GM23338 (cell line): ENCODE measurements around the gene ANGPTL2. TPM values are rescaled to one million over a fixed set of nuclear protein-coding genes. Genes with fewer than 3 reads are reported as not detected.

Source experiments
- ATAC-seq: fragments of 200-7000 bp; cut with Tn5 transposase; 3 replicates; pipeline ENCODE4 v1.9.1; 2020
- DNase-seq: peaks from one replicate; pipeline ENCODE4 v3.0.0-alpha.2; 2015; ENCODE audit warnings: low spot score
- H2AFZ ChIP-seq: fragments of 200-600 bp; sonication (generic); 2 replicates; pipeline ENCODE4 v1.8.0; 2016; ENCODE audit warnings: antibody characterized with exemption, mild to moderate bottlenecking, moderate library complexity
- H3F3A ChIP-seq: fragments of 200-600 bp; sonication (generic); replicated peaks from 2 replicates; pipeline ENCODE4 v1.8.0; 2017; ENCODE audit warnings: antibody characterized with exemption, mixed run types, low read depth
- H3K27ac ChIP-seq: fragments of 200-600 bp; sonication (generic); 2 replicates; pipeline ENCODE4 v1.6.1; 2016; ENCODE audit warnings: low read depth
- H3K27me3 ChIP-seq: fragments of 200-600 bp; sonication (generic); 2 replicates; pipeline ENCODE4 v1.8.0; 2016; ENCODE audit warnings: mild to moderate bottlenecking, mixed run types, moderate library complexity; ENCODE audit not compliant: insufficient read depth
- H3K36me3 ChIP-seq: fragments of 200-600 bp; sonication (generic); 2 replicates; pipeline ENCODE4 v1.8.0; 2016; ENCODE audit warnings: mild to moderate bottlenecking; ENCODE audit not compliant: insufficient read depth
- H3K4me1 ChIP-seq: fragments of 200-600 bp; sonication (generic); 2 replicates; pipeline ENCODE4 v1.8.0; 2016; ENCODE audit warnings: mild to moderate bottlenecking, moderate library complexity; ENCODE audit not compliant: insufficient read depth
- H3K4me2 ChIP-seq: fragments of 200-600 bp; sonication (generic); 2 replicates; pipeline ENCODE4 v1.7.1; 2017; ENCODE audit warnings: mixed run types
- H3K4me3 ChIP-seq: fragments of 200-600 bp; sonication (generic); 2 replicates; pipeline ENCODE4 v1.6.1; 2016; ENCODE audit warnings: mixed run types
- H3K79me2 ChIP-seq: fragments of 200-600 bp; sonication (generic); replicated peaks from 2 replicates; pipeline ENCODE4 v1.8.0; 2017; ENCODE audit warnings: mild to moderate bottlenecking; ENCODE audit not compliant: insufficient read depth
- H3K9me2 ChIP-seq: fragments of 200-600 bp; sonication (generic); 2 replicates; pipeline ENCODE4 v1.8.0; 2017; ENCODE audit not compliant: insufficient read depth
- H4K20me1 ChIP-seq: fragments of 200-600 bp; sonication (generic); replicated peaks from 2 replicates; pipeline ENCODE4 v1.8.0; 2017; ENCODE audit warnings: mild to moderate bottlenecking; ENCODE audit not compliant: insufficient read depth
- H3K27ac Mint-ChIP-seq: 2 replicates; pipeline ENCODE4 v1.8.0; 2020; ENCODE audit warnings: inconsistent platforms, mild to moderate bottlenecking, moderate library complexity, mixed read lengths
- H3K27me3 Mint-ChIP-seq: 3 replicates; pipeline ENCODE4 v1.8.0; 2022; ENCODE audit warnings: low read depth, mild to moderate bottlenecking, moderate library complexity, mixed read lengths, inconsistent platforms; ENCODE audit not compliant: insufficient read depth, poor library complexity
- H3K36me3 Mint-ChIP-seq: 3 replicates; pipeline ENCODE4 v1.8.0; 2021; ENCODE audit warnings: low read depth, mild to moderate bottlenecking, inconsistent platforms, moderate library complexity, mixed read lengths
- H3K4me1 Mint-ChIP-seq: 3 replicates; pipeline ENCODE4 v1.8.0; 2020; ENCODE audit warnings: mild to moderate bottlenecking, inconsistent platforms, mixed read lengths
- H3K4me3 Mint-ChIP-seq: 3 replicates; pipeline ENCODE4 v1.8.0; 2021; ENCODE audit warnings: moderate library complexity, mild to moderate bottlenecking, inconsistent platforms, mixed read lengths
- H3K9me3 Mint-ChIP-seq: 3 replicates; pipeline ENCODE4 v1.8.0; 2020; ENCODE audit warnings: moderate library complexity, mild to moderate bottlenecking, inconsistent platforms, mixed read lengths
- CREB1 ChIP-seq: fragments of 250-450 bp; sonication (Bioruptor Pico); IDR thresholded peaks from 2 replicates; pipeline ENCODE4 v1.5.0; 2020; ENCODE audit warnings: low read depth, mild to moderate bottlenecking, moderate library complexity
- EZH2 ChIP-seq: fragments of 200-600 bp; sonication (generic); IDR thresholded peaks from one replicate; pipeline ENCODE4 v1.8.0; 2017; ENCODE audit warnings: antibody characterized with exemption, mild to moderate bottlenecking, low read depth; ENCODE audit not compliant: unreplicated experiment
- JUNB ChIP-seq: IDR thresholded peaks from one replicate; pipeline ENCODE4 v1.6.1; 2016; ENCODE audit warnings: antibody characterized with exemption; ENCODE audit not compliant: unreplicated experiment
- NANOG ChIP-seq: IDR thresholded peaks from 2 replicates; pipeline ENCODE4 v1.6.1; 2016; ENCODE audit warnings: antibody characterized with exemption, borderline replicate concordance
- POLR2AphosphoS5 ChIP-seq: IDR thresholded peaks from 2 replicates; pipeline ENCODE4 v1.6.1; 2016; ENCODE audit warnings: antibody characterized with exemption, low read depth
- STAT1 ChIP-seq: IDR thresholded peaks from one replicate; pipeline ENCODE4 v1.6.1; 2016; ENCODE audit warnings: antibody characterized with exemption; ENCODE audit not compliant: unreplicated experiment
- ZNF331 ChIP-seq: fragments of 250-450 bp; sonication (Bioruptor Pico); IDR thresholded peaks from 2 replicates; pipeline ENCODE4 v1.5.0; 2020; ENCODE audit warnings: low read depth, mild to moderate bottlenecking, moderate library complexity
- polyA plus RNA-seq: library from polyadenylated mRNA; unstranded; fragments of >200 nt; fragmentation: Nextera tagmentation; extraction: Ambion mirVana; gene quantifications from 2 replicates; pipeline ENCODE4 v1.2.1, GENCODE V29; 2016
- total RNA-seq: library from RNA; depleted of rRNA; stranded (reverse); fragments of >200 nt; shearing (Covaris generic); gene quantifications from 2 replicates; pipeline ENCODE4 v1.2.3, GENCODE V29; 2014
- TF ChIP-seq, protein P1 (sequence below): IDR thresholded peaks from 2 replicates; pipeline ENCODE4 v1.6.1; 2016; ENCODE audit warnings: antibody characterized with exemption
- TF ChIP-seq, protein P2 (sequence below), 2 experiments: fragments of 200-600 bp in 1 of 2; sonication (generic) in 1 of 2; conservative IDR thresholded peaks; 2 replicates each; pipeline versions ENCODE4 v1.5.1 to v1.6.1; 2016 to 2017; ENCODE audit warnings: antibody characterized with exemption in 2 of 2, low read depth in 2 of 2, mild to moderate bottlenecking in 2 of 2, moderate library complexity in 1 of 2

The ANGPTL2 gene
- total and polyA plus RNA-seq, 2 experiments from 2014 or later, result 2.9 to 5.2 TPM

DNA sequence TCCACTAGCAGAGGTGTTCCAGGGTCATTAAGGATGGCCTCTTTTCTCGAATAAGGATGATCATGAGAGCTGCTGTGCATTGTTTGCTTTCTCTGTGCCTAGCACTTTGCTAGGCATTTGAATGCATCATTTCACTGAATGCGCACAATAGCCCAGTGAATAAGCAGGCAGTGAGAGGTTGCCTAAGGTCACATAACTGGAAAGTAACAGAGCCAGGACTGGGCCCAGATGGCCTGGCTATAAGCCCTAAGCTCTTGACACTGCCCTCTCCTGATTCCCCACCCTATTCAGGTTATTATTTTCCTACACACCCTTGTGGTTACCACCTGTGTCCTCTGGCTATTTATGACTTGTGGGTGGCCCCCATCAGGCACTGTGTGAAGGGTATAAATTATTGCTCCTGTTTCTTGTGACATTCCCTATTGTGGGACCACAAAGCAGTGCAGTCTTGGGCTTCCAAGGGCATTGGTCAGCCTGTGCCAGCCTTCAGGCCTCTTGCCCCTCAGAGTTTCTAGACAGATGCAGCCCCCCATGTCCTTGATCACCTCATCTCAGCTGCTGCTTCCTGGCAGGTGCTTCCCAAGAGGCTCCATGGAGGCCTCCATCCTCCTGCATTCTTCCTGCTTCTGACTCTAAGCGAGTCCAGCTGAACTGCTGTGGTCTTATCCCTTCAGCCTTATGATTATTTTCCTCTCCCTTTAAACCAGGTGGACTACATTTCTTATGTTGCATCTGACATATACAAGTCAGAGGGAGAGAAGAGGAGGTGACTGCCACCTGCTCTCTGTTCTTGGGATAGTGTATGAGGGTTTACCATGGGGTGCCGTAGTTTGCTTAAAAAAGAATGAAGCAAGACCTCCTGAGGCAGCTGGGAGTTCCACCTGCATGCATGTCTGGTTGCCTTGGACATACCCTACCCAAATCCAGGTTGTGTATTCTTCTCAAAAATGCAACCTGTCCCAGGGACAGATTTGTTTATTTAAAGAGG is 47.6 kb downstream of the ANGPTL2 start:
- Histone ChIP-seq H3F3A (0 out of 2 replicates have a peak, but pooled peaks cover 2% of the 10 kb centered on the region), H3K4me2 (peak overlapping the region; percentile 4), H3K27ac (peak overlapping the region; percentile 12; the same call in 1 of the 2 replicates), H4K20me1 (no peaks in the 10 kb centered on the region), H3K79me2 (no peaks in the 10 kb centered on the region), H3K27me3 (no peaks in the 10 kb centered on the region), H3K4me1 (peaks cover 30% of the 10 kb centered on the region), H3K9me2 (0 out of 2 replicates have a peak, but pooled peaks cover 3% of the 10 kb centered on the region), H3K4me3 (no peak overlapping the region), H2AFZ (no peak overlapping the region), H3K36me3 (no peaks in the 10 kb centered on the region)
- ATAC-seq, result peak; percentile 57
- Mint-ChIP-seq H3K4me3 (no peak overlapping the region), H3K27ac (no peak overlapping the region; the same call in 1 of the 2 replicates), H3K9me3 (peaks cover 8% of the 10 kb centered on the region; the same call in 2 of the 3 replicates), H3K36me3 (peaks cover 17% of the 10 kb centered on the region; the same call in 2 of the 3 replicates), H3K4me1 (peaks cover 46% of the 10 kb centered on the region), H3K27me3 (peaks cover 14% of the 10 kb centered on the region)
- DNase-seq, result no peak
- no peak for TF ChIP-seq CREB1
- TF ChIP-seq NANOG, result no peak
- no peak for TF ChIP-seq JUNB
- no peak for TF ChIP-seq EZH2
- no peak for TF ChIP-seq POLR2AphosphoS5

DNA sequence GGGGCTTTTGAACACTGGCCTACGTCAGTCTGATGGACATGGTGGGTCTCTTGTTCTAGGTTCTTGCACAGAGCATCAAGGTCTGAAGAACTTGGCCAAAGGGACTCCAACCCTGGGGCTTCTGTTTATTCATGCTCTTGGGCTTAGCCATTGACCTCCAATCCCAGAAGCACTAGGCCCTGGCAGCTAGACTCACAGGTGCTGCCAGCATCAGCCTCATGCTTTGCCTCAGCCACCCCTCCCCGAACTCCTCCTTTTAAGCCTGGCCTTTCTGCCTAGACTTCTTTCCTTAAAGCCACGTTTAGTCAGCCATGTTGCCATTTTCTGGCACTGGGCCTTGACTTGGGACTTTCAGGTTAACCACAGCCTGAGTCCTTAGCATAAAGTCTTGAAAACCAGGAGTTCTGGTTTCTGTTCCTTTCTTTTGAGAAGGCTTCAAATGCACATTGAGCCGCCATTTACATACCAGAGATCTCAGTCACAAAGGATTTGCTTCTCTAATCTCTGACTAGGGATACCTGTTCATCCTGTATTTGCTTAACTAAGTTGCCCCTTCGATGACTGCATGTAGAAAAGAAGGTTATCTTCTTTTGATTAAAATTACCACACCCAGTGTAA is 54.7 kb downstream of the ANGPTL2 start:
- Histone ChIP-seq H3K9me2 (peaks cover 7% of the 10 kb centered on the region; the same call in 1 of the 2 replicates), H3K27ac (no peak overlapping the region), H2AFZ (no peak overlapping the region), H3K36me3 (no peaks in the 10 kb centered on the region), H4K20me1 (no peaks in the 10 kb centered on the region), H3K4me3 (no peak overlapping the region), H3K4me2 (0 out of 2 replicates have a peak overlapping the region, but pooled peaks have one; percentile 18), H3K79me2 (no peaks in the 10 kb centered on the region), H3K4me1 (no peaks in the 10 kb centered on the region), H3K27me3 (no peaks in the 10 kb centered on the region), H3F3A (no peaks in the 10 kb centered on the region)
- Mint-ChIP-seq H3K27me3 (peaks cover 5% of the 10 kb centered on the region), H3K27ac (0 out of 2 replicates have a peak overlapping the region, but pooled peaks have one; percentile 69), H3K4me3 (no peak overlapping the region), H3K9me3 (peaks cover 8% of the 10 kb centered on the region; the same call in 2 of the 3 replicates), H3K4me1 (peaks cover 8% of the 10 kb centered on the region), H3K36me3 (peaks cover 14% of the 10 kb centered on the region; the same call in 2 of the 3 replicates)
- peak; percentile 42 for DNase-seq
- ATAC-seq, result peak; percentile 49
- no peak for TF ChIP-seq CREB1
- TF ChIP-seq EZH2, result no peak
- TF ChIP-seq POLR2AphosphoS5, result no peak
- TF ChIP-seq, protein P1, sequence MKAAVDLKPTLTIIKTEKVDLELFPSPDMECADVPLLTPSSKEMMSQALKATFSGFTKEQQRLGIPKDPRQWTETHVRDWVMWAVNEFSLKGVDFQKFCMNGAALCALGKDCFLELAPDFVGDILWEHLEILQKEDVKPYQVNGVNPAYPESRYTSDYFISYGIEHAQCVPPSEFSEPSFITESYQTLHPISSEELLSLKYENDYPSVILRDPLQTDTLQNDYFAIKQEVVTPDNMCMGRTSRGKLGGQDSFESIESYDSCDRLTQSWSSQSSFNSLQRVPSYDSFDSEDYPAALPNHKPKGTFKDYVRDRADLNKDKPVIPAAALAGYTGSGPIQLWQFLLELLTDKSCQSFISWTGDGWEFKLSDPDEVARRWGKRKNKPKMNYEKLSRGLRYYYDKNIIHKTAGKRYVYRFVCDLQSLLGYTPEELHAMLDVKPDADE, result no peak
- no peak for TF ChIP-seq ZNF331 (CRISPR knock-in tag)
- TF ChIP-seq STAT1, result no peak
- TF ChIP-seq, protein P2, sequence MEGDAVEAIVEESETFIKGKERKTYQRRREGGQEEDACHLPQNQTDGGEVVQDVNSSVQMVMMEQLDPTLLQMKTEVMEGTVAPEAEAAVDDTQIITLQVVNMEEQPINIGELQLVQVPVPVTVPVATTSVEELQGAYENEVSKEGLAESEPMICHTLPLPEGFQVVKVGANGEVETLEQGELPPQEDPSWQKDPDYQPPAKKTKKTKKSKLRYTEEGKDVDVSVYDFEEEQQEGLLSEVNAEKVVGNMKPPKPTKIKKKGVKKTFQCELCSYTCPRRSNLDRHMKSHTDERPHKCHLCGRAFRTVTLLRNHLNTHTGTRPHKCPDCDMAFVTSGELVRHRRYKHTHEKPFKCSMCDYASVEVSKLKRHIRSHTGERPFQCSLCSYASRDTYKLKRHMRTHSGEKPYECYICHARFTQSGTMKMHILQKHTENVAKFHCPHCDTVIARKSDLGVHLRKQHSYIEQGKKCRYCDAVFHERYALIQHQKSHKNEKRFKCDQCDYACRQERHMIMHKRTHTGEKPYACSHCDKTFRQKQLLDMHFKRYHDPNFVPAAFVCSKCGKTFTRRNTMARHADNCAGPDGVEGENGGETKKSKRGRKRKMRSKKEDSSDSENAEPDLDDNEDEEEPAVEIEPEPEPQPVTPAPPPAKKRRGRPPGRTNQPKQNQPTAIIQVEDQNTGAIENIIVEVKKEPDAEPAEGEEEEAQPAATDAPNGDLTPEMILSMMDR (conservative IDR thresholded peaks at IDR 0.05; ENCODE audit: low read depth in 2 of 2), result no peak
- TF ChIP-seq NANOG, result no peak
